WTC11 (cell line): ENCODE measurements around the gene SERGEF.

Experiments
- FOXJ3 ChIP-seq: sonication (generic); formaldehyde crosslinking; IDR thresholded peaks from 2 replicates; pipeline ENCODE4 v1.9.0; 2021; ENCODE audit warnings: missing genetic modification reagents, mild to moderate bottlenecking, borderline replicate concordance
- JAZF1 ChIP-seq: fragments of 250-450 bp; sonication (Bioruptor Pico); IDR thresholded peaks from 2 replicates; pipeline ENCODE4 v1.9.0; 2021; ENCODE audit warnings: moderate library complexity, mild to moderate bottlenecking, inconsistent platforms
- KAT7 ChIP-seq: sonication (generic); formaldehyde crosslinking; IDR thresholded peaks from 2 replicates; pipeline ENCODE4 v1.8.1; 2023; ENCODE audit warnings: missing genetic modification reagents, mild to moderate bottlenecking, borderline replicate concordance
- NFYB ChIP-seq: sonication (generic); formaldehyde crosslinking; conservative IDR thresholded peaks from 2 replicates; pipeline ENCODE4 v1.8.0; 2022; ENCODE audit warnings: low read depth, missing genetic modification reagents
- NR2C2 ChIP-seq: sonication (generic); formaldehyde crosslinking; IDR thresholded peaks from 2 replicates; pipeline ENCODE4 v1.8.0; 2022; ENCODE audit warnings: mild to moderate bottlenecking, missing genetic modification reagents
- ZNF121 ChIP-seq: sonication (generic); formaldehyde crosslinking; IDR thresholded peaks from 2 replicates; pipeline ENCODE4 v1.8.0; 2023; ENCODE audit warnings: missing genetic modification reagents
- ZNF423 ChIP-seq: fragments of 250-450 bp; sonication (Bioruptor Pico); IDR thresholded peaks from 2 replicates; pipeline ENCODE4 v2.1.2; 2022; ENCODE audit warnings: mild to moderate bottlenecking, moderate library complexity
- TF ChIP-seq, protein P1 (sequence below): sonication (generic); formaldehyde crosslinking; IDR thresholded peaks from 2 replicates; pipeline ENCODE4 v1.8.1; 2022; ENCODE audit warnings: missing genetic modification reagents, borderline replicate concordance
- TF ChIP-seq, protein P2 (sequence below): sonication (generic); formaldehyde crosslinking; conservative IDR thresholded peaks from 2 replicates; pipeline ENCODE4 v1.8.1; 2022; ENCODE audit warnings: mild to moderate bottlenecking, missing genetic modification reagents
- TF ChIP-seq, protein P3 (sequence below): fragments of 200-600 bp; IDR thresholded peaks from 2 replicates; pipeline ENCODE4 v1.8.0; 2022; ENCODE audit warnings: antibody characterized with exemption
- TF ChIP-seq, protein P4 (sequence below): sonication (generic); formaldehyde crosslinking; IDR thresholded peaks from 2 replicates; pipeline ENCODE4 v1.8.0; 2022; ENCODE audit warnings: mild to moderate bottlenecking, missing genetic modification reagents
- TF ChIP-seq, protein P5 (sequence below): sonication (generic); formaldehyde crosslinking; IDR thresholded peaks from 2 replicates; pipeline ENCODE4 v1.8.1; 2022; ENCODE audit warnings: mild to moderate bottlenecking, moderate library complexity, missing genetic modification reagents
- TF ChIP-seq, protein P6 (sequence below): sonication (generic); formaldehyde crosslinking; IDR thresholded peaks from 2 replicates; pipeline ENCODE4 v1.8.1; 2023; ENCODE audit warnings: mild to moderate bottlenecking, missing genetic modification reagents, moderate library complexity
- TF ChIP-seq, protein P7 (sequence below): sonication (generic); formaldehyde crosslinking; IDR thresholded peaks from 2 replicates; pipeline ENCODE4 v1.8.0; 2022; ENCODE audit warnings: mild to moderate bottlenecking, missing genetic modification reagents

DNA sequence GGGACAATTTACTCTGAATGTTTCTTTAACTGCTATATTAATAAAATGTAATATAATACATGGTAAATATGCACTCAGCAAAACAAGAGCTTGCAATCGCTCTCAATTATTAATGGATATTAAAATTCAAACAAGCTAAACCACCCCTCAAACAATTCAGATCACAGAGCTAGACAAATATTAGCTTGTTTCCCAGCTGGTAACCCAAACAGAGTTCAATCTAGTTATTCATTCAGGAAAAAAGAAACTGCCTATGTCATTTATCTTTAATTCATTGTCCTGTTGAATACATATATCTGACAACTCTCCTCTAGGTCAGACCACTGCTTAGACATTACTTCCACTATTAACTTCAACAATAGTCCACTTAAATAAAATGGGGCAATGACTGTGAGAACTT, 78.7 kb downstream of the SERGEF start:
- TF ChIP-seq, protein P1, sequence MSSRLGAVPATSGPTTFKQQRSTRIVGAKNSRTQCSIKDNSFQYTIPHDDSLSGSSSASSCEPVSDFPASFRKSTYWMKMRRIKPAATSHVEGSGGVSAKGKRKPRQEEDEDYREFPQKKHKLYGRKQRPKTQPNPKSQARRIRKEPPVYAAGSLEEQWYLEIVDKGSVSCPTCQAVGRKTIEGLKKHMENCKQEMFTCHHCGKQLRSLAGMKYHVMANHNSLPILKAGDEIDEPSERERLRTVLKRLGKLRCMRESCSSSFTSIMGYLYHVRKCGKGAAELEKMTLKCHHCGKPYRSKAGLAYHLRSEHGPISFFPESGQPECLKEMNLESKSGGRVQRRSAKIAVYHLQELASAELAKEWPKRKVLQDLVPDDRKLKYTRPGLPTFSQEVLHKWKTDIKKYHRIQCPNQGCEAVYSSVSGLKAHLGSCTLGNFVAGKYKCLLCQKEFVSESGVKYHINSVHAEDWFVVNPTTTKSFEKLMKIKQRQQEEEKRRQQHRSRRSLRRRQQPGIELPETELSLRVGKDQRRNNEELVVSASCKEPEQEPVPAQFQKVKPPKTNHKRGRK (CRISPR knock-in tag), result no peak
- TF ChIP-seq, protein P2, sequence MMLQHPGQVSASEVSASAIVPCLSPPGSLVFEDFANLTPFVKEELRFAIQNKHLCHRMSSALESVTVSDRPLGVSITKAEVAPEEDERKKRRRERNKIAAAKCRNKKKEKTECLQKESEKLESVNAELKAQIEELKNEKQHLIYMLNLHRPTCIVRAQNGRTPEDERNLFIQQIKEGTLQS (CRISPR knock-in tag), result no peak
- TF ChIP-seq KAT7 (no peak), JAZF1 (CRISPR knock-in tag) (no peak), NFYB (CRISPR knock-in tag) (no peak), ZNF423 (no peak), FOXJ3 (CRISPR knock-in tag) (no peak), ZNF121 (CRISPR knock-in tag) (no peak), NR2C2 (no peak)
- TF ChIP-seq, protein P3, sequence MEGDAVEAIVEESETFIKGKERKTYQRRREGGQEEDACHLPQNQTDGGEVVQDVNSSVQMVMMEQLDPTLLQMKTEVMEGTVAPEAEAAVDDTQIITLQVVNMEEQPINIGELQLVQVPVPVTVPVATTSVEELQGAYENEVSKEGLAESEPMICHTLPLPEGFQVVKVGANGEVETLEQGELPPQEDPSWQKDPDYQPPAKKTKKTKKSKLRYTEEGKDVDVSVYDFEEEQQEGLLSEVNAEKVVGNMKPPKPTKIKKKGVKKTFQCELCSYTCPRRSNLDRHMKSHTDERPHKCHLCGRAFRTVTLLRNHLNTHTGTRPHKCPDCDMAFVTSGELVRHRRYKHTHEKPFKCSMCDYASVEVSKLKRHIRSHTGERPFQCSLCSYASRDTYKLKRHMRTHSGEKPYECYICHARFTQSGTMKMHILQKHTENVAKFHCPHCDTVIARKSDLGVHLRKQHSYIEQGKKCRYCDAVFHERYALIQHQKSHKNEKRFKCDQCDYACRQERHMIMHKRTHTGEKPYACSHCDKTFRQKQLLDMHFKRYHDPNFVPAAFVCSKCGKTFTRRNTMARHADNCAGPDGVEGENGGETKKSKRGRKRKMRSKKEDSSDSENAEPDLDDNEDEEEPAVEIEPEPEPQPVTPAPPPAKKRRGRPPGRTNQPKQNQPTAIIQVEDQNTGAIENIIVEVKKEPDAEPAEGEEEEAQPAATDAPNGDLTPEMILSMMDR, result no peak
- TF ChIP-seq, protein P4, sequence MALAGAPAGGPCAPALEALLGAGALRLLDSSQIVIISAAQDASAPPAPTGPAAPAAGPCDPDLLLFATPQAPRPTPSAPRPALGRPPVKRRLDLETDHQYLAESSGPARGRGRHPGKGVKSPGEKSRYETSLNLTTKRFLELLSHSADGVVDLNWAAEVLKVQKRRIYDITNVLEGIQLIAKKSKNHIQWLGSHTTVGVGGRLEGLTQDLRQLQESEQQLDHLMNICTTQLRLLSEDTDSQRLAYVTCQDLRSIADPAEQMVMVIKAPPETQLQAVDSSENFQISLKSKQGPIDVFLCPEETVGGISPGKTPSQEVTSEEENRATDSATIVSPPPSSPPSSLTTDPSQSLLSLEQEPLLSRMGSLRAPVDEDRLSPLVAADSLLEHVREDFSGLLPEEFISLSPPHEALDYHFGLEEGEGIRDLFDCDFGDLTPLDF (CRISPR knock-in tag), result no peak
- TF ChIP-seq, protein P5, sequence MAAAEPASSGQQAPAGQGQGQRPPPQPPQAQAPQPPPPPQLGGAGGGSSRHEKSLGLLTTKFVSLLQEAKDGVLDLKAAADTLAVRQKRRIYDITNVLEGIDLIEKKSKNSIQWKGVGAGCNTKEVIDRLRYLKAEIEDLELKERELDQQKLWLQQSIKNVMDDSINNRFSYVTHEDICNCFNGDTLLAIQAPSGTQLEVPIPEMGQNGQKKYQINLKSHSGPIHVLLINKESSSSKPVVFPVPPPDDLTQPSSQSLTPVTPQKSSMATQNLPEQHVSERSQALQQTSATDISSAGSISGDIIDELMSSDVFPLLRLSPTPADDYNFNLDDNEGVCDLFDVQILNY (CRISPR knock-in tag), result no peak
- TF ChIP-seq, protein P6, sequence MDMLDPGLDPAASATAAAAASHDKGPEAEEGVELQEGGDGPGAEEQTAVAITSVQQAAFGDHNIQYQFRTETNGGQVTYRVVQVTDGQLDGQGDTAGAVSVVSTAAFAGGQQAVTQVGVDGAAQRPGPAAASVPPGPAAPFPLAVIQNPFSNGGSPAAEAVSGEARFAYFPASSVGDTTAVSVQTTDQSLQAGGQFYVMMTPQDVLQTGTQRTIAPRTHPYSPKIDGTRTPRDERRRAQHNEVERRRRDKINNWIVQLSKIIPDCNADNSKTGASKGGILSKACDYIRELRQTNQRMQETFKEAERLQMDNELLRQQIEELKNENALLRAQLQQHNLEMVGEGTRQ (CRISPR knock-in tag), result no peak
- TF ChIP-seq, protein P7, sequence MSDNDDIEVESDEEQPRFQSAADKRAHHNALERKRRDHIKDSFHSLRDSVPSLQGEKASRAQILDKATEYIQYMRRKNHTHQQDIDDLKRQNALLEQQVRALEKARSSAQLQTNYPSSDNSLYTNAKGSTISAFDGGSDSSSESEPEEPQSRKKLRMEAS (CRISPR knock-in tag), result no peak
